Mammary epithelial cell (primary cell): Measurements from ENCODE around the gene TOPBP1.

Experiments used
- CTCF ChIP-seq, 2 donors: IDR thresholded peaks in 1 of 2; conservative IDR thresholded peaks in 1 of 2; 2 replicates each; pipeline ENCODE4 v1.5.1; 2011 to 2012; ENCODE audit warnings: inconsistent platforms in 2 of 2, low read length in 2 of 2, mild to moderate bottlenecking in 2 of 2, control low read depth in 1 of 2, low read depth in 1 of 2; ENCODE audit not compliant: insufficient read depth in 1 of 2; ENCODE audit errors: extremely low read depth in 1 of 2
- EZH2 ChIP-seq: IDR thresholded peaks from 2 replicates; pipeline ENCODE4 v1.6.1; 2012; ENCODE audit warnings: low read length, inconsistent platforms, borderline replicate concordance

DNA sequence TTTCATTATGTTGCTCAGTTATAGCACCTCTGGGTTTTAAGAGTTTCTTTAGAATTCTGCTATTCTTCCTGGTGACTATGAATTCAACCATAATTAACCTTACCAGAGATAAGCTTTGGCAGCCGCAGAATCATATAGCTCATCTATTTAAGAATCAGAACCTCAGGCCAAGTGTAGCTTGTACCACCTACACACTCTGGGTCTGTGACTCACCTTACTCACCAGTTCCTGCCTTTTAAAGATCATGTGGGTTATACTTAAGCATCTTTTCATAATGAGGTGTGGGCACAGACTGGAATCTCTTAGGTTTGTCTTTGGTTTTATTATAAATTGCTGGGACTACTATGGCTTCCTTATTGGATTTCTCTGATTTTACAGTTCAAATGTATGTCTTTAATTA lies 66.4 kb downstream of the TOPBP1 start:
- TF ChIP-seq CTCF (conservative IDR thresholded peaks at IDR 0.05 in 1 of 2, IDR thresholded peaks at IDR 0.05 in 1 of 2; ENCODE audit: extremely low read depth in 1 of 2, insufficient read depth in 1 of 2, low read depth in 1 of 2, low read length in 2 of 2) (no peak), EZH2 (no peak)
